AG10803 (cell line): ENCODE data around the gene SLC2A5.
"Not testable (repeated sequence)": the region's sequence is repeated elsewhere in the genome, so short reads cannot be mapped to it uniquely, and the experiment has no call there.

Experiments used
- DNase-seq: peaks from one replicate; pipeline ENCODE4 v3.0.0; 2010; ENCODE audit warnings: low read depth
- H3K4me3 ChIP-seq: 2 replicates; pipeline ENCODE4 v1.5.1; 2011; ENCODE audit warnings: mild to moderate bottlenecking, low read length, control low read depth
- TF ChIP-seq, protein P1 (sequence below): conservative IDR thresholded peaks from 2 replicates; pipeline ENCODE4 v1.5.1; 2011; ENCODE audit warnings: mild to moderate bottlenecking, low read length, control low read depth, inconsistent platforms

The SLC2A5 gene

DNA sequence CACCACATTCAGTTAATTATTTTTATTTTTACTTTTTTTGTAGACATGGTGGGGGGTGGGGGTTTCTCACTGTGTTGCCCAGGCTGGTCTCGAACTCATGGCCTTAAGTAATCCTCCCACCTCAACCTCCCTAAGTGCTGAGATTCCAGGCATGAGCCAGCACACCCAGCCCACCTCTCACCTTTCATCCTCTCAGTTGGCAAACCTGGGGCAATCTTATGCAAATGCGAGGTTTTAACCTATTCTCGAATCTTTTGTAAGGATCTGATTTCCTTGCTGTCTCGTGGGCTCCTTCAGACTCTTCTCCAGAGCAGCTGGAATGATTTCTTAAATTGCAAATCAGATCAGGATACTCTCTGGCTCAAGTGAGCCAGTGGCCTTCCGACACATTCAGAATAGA is 36.1 kb downstream of the SLC2A5 start:
- no peak overlapping the region for H3K4me3 ChIP-seq
- TF ChIP-seq, protein P1, sequence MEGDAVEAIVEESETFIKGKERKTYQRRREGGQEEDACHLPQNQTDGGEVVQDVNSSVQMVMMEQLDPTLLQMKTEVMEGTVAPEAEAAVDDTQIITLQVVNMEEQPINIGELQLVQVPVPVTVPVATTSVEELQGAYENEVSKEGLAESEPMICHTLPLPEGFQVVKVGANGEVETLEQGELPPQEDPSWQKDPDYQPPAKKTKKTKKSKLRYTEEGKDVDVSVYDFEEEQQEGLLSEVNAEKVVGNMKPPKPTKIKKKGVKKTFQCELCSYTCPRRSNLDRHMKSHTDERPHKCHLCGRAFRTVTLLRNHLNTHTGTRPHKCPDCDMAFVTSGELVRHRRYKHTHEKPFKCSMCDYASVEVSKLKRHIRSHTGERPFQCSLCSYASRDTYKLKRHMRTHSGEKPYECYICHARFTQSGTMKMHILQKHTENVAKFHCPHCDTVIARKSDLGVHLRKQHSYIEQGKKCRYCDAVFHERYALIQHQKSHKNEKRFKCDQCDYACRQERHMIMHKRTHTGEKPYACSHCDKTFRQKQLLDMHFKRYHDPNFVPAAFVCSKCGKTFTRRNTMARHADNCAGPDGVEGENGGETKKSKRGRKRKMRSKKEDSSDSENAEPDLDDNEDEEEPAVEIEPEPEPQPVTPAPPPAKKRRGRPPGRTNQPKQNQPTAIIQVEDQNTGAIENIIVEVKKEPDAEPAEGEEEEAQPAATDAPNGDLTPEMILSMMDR = no peak
- no peak for DNase-seq

GRCh38 chr1:9031484-9032259 is 37.8 kb downstream of the SLC2A5 start:
- TF ChIP-seq, protein P1 = no peak

GRCh38 chr1:9031077-9031476 is 38.4 kb downstream of the SLC2A5 start:
- not testable (repeated sequence) for H3K4me3 ChIP-seq, DNase-seq

More at GRCh38 chr1:9031484-9032259, 37.8 kb downstream of the SLC2A5 start:
- no peak overlapping the region for H3K4me3 ChIP-seq
- DNase-seq = no peak

DNA sequence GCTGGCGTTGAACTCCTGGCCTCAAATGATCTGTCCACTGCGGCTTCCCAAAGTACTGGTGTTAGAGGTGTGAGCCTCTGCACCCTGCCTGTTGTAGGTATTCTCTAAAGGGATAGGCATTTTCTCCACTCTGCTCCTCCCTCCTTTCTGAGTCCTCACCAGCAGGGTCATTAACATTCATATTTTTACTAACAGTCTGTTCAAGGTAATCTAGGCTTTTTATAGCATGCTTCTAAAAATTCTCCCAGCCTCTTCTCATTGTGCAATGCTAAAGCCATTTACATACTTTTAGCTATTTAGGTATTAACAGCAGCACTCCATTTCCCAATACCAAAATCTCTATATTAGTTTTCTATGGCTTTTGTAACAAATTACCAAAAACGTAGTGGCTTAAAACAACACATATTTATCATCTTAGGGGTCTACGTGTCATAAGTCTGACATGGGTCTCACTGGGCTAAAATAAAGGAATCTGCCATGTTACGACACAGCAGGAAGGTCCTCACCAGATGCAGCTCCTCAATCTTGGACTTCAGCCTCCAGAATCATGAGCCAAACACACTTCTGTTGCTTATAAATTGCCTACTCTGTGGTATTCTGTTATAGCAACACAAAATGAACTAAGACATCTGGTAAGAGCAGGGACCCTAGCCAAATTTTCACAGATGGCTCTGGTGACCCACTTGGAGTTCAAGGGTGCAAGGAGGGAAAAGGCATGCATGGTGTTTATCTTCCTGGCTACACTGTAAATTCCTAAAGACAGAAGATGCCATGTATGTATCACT is 40.3 kb downstream of the SLC2A5 start:
- TF ChIP-seq, protein P1 = no peak
- H3K4me3 ChIP-seq = no peak overlapping the region
- peak; percentile 96 for DNase-seq

GRCh38 chr1:9027307-9027706 is 42.1 kb downstream of the SLC2A5 start:
- H3K4me3 ChIP-seq = no peak overlapping the region
- no peak for DNase-seq
- TF ChIP-seq, protein P1 = no peak

DNA sequence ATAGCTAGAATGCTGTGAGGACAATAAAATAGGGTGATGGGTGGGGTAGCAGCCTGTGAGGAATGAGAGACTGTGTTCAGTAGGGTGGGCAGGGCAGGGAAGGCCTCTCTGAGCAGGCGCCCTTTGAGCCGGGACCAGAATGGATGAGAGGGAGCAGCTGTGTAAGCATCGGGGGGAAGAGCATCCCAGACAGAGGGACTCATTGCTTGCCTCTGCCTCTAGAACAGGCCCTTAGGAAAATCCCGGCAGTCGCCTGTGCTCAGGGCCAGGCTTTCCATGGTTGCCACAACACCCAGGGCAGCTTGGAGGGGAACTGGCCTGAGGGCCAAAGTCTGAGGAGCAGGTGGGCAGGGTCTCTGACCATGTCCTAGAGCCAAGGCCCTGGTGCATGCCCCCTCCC is 44.0 kb downstream of the SLC2A5 start:
- TF ChIP-seq, protein P1 = no peak
- DNase-seq = no peak
- no peak overlapping the region for H3K4me3 ChIP-seq

DNA sequence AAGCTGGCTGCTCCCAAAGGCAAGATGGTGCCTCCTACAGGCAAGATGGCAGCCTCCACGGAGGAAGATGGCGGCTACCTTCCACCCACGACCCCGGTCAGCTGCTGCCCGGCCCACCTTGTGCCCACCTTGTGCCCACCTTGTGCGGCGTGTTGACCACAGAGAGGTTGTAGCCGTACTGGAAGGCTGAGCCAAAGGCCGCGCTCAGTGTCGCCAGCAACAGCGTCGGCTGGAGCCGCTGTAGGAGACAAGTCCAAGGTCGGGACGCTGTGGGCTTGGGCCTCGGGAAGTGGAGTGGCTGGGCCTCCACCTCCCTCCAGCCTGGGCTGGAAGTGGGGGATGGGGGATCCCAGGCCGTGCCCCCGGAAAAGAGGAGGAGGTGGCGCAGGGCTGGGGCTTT is 44.6 kb downstream of the SLC2A5 start:
- no peak overlapping the region for H3K4me3 ChIP-seq
- TF ChIP-seq, protein P1 = no peak
- no peak for DNase-seq
